HG03354 (cell line): ENCODE results near the gene ANKRD13D.
"Not testable (repeated sequence)": the region's sequence is repeated elsewhere in the genome, so short reads cannot be mapped to it uniquely, and the experiment has no call there.

Experiments
- ATAC-seq: cut with Tn5 transposase; IDR thresholded peaks from one replicate; pipeline ENCODE4 v1.9.1; 2021; ENCODE audit warnings: mild to moderate bottlenecking; ENCODE audit not compliant: unreplicated experiment, poor library complexity, severe bottlenecking

Gene ANKRD13D

GRCh38 chr11:67313125-67313890 lies 24.2 kb downstream of the ANKRD13D start:
- ATAC-seq, result no peak

GRCh38 chr11:67314218-67314617 lies 25.1 kb downstream of the ANKRD13D start:
- ATAC-seq, result no peak

GRCh38 chr11:67315325-67315909 lies 26.3 kb downstream of the ANKRD13D start:
- no peak for ATAC-seq

- ATAC-seq, result no peak
Observed at GRCh38 chr11:67316882-67317204, 27.7 kb downstream of the ANKRD13D start.

GRCh38 chr11:67317205-67317887 lies 28.2 kb downstream of the ANKRD13D start:
- ATAC-seq, result peak; percentile 80

GRCh38 chr11:67317888-67318555 lies 28.9 kb downstream of the ANKRD13D start:
- peak; percentile 2 for ATAC-seq

GRCh38 chr11:67318876-67319275 lies 29.8 kb downstream of the ANKRD13D start:
- ATAC-seq, result not testable (repeated sequence)

- no peak for ATAC-seq
Observed at GRCh38 chr11:67320011-67320410, 30.9 kb downstream of the ANKRD13D start.

- ATAC-seq, result no peak
Observed at GRCh38 chr11:67320691-67321090, 31.6 kb downstream of the ANKRD13D start.

GRCh38 chr11:67321313-67321871 lies 32.3 kb downstream of the ANKRD13D start:
- no peak for ATAC-seq

GRCh38 chr11:67322049-67322448 lies 32.9 kb downstream of the ANKRD13D start:
- no peak for ATAC-seq

- ATAC-seq, result no peak
Observed at GRCh38 chr11:67323526-67323925, 34.4 kb downstream of the ANKRD13D start.

GRCh38 chr11:67332081-67332691 lies 43.1 kb downstream of the ANKRD13D start:
- ATAC-seq, result no peak

- ATAC-seq, result no peak
Observed at GRCh38 chr11:67337257-67337656, 48.2 kb downstream of the ANKRD13D start.

- ATAC-seq, result no peak
Observed at GRCh38 chr11:67344264-67344663, 55.2 kb downstream of the ANKRD13D start.

- no peak for ATAC-seq
Observed at GRCh38 chr11:67345247-67345919, 56.3 kb downstream of the ANKRD13D start.

GRCh38 chr11:67345920-67346819 lies 57.1 kb downstream of the ANKRD13D start:
- no peak for ATAC-seq
